T follicular helper cell (primary cell): ENCODE results near the gene EPSTI1.
"Not testable (repeated sequence)": the region's sequence is repeated elsewhere in the genome, so short reads cannot be mapped to it uniquely, and the experiment has no call there.

Source experiments
- DNase-seq: peaks from one replicate; pipeline ENCODE4 v3.0.0-alpha.2; 2020; ENCODE audit warnings: low read depth

The EPSTI1 gene

DNA sequence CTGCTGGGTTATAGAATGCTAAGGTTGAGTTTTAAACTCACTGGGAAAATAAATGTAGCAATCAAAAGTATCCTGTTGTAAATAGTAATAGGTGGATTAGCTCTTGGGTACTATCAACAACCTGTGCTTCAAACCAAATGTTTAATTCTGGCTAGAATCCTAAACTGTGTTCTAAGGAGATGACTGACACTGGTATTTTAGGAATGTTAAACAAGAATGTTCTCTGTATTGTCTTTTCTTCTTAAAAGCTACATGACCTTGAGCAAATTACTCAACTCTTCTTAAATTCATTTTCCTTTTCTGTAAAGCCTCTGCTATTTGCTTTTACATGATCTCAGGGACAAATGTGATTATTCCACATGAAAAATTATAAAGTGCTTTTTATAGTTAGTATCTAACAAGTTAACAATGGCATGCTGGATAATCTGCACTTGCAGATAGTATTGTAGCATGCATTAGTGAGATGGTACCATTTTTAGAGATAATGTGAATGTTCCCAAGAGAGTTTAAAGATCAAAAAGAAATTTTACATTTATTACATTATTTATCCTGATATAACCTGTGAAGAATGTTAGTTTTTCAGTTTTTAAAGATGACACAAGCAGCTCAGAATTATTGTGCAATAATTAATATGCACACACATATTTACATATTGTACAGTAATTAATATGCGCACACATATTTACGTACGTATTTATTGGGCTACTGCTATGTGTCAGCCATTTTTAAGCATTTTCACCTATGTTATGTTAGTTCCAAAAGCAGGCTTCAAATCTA lies 13.6 kb upstream of the EPSTI1 start:
- no peak for DNase-seq

DNA sequence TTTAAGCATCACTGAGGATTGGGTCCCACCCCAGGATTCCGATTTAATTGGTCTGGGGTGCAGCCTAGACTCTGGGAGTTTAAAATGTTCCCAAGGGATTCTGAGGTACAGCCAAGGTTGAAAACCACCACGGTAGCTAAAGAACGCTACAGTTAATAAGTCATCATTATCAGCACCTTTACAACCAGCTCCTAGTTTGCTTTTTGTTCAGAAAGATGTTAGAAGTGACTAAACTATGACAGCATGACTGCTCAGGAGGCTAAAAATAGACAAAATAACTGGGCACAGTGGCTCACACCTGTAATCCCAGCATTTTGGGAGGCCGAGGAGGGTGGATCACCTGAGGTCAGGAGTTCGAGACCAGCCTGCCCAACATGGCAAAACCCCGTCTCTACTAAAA lies 11.7 kb upstream of the EPSTI1 start:
- DNase-seq: no peak

DNA sequence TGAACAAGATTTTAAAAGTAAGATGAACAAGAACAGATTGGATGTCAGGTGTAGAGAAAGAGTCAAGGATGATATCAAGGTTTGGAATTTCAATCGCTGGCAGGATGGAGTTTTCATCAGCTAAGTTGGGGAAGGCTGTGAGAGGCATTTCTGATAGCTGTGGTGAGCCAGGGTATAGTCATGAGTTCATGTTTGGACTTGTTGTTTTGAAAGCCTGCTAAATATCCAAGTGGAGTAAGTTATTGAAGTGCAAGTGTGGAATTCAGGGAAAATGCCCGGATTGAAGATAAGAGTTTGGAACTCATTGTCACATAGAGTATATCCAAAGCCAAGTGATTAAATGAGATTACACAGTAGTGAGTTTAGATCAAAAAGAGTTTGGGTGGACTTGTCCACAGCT lies 11.0 kb upstream of the EPSTI1 start:
- no peak for DNase-seq

DNA sequence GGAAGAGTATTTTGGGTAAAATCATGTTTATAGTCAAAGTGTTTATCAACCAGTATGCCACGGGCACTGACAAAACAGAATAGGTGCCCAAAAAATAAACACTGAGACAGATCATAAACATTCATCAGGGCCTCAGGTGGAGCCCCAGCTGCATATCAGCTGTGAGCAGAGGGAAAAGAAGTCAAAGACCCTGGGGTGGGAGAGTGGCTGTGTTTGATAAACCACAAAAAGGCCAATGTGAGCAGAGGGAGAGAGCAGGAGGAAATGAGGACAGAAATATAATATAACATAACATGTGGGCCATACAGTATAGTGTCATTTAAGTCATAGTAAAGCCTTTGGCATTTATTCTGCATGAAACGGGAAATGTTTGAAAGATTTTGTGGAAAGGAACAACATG lies 10.0 kb upstream of the EPSTI1 start:
- DNase-seq: no peak

DNA sequence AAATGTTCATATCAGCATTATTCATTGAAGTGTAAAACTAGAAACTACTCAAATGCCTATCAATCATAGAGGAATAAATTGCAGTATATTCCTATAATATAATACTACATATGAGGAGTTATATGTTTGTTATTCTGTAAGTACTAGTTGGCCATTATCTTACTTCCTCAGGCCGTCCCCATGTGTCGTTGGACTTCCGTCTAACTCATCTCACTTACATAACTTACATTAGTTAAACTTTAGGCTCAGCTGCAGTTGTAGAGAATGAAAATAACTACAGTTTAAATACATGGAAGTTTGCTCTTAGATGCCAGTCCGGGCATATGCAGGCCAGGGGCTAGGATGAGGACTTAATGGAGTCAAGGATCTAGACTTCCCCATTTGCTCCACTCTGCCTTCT lies 8.6 kb upstream of the EPSTI1 start:
- no peak for DNase-seq

DNA sequence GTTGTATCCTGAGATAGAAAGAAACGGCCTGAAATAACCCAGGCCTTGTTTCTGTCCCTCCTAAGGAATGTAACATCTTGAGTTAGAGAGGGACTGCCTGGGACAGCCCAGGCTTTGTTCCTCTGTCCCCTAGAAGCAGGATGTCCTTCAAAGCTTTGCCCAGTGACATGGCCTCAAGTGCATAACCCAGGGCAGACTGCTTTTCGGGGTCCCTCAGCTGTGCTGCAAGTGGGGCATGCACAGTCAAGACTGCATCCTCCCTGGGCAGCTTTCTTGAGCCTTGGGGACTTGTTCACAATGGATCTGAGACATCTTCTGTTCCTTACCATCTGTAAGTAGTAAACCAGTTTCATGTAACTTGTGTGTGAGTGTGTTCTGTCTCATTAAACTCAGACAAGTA lies 7.5 kb upstream of the EPSTI1 start:
- DNase-seq: no peak

DNA sequence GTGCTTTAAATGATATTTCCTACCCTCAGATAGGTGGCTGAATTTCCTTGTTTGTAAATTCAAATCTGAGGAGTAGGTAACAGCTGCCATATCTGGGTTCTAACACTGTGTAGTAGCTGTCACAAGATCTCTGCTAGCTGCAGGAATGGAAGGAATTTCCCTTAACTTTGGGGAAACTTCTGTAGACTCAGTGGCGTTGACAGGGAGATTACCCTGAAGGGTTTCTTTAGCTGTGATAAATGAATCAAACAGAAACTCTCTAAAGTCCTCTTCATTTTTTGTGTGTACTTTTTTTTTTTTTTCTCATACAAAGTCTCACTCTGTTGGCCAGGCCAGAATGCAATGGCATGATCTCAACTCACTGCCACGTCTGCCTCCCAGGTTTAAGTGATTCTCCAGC lies 5.3 kb upstream of the EPSTI1 start:
- no peak for DNase-seq

DNA sequence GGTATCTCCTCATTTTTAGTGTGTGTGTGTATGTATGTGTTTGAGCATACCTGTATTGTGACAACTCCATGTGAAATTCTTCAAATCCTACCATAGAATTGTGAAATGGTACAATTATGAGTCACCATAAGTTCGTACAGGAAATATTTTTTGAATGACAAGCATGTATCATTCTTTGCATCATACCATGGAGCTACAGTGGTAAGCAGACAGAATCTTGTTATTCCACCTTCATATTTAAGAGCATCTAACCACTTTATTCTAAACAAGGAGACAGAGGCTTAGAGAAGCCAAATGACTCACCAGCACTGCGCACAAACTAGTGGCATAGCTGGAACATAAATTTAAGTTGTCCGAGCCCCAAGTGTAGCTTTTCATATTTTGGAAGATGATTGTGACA lies 4.5 kb upstream of the EPSTI1 start:
- DNase-seq: no peak

DNA sequence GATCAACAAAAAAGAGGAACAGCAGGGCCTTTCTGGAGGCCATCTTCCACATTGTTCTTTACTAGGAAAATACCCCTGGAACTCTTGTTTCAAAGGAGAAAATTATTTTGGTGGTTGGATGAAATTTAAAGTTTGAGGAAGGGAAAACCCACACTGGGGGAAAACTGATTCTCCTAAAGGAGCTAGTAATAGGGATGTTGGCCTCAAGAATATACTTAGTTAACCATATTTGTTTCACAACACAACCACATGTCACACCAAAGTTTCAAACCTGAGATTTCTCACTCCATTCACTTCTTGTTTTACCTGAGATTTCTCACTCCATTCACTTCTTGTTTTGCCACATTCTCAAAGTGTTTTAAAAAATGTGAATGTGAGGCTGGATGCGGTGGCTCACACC lies 2.8 kb upstream of the EPSTI1 start:
- DNase-seq: no peak

DNA sequence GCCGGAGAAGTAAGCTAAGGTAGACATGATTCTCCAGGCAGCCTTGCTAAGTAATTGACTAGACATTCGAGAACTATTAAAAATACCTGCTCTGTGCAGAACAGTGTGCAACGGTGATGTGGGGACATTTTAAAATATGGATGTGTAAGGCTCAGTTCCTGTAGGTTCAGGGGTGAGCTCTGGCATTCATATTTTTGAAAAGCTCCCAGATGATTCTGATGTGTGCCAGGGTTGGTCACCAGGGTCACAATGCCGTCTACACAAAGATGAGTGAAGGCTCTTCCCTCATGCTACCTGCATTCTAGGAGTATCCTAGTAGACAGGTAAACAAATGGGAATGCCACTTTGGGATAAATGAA lies 702 bp upstream of the EPSTI1 start:
- no peak for DNase-seq

DNA sequence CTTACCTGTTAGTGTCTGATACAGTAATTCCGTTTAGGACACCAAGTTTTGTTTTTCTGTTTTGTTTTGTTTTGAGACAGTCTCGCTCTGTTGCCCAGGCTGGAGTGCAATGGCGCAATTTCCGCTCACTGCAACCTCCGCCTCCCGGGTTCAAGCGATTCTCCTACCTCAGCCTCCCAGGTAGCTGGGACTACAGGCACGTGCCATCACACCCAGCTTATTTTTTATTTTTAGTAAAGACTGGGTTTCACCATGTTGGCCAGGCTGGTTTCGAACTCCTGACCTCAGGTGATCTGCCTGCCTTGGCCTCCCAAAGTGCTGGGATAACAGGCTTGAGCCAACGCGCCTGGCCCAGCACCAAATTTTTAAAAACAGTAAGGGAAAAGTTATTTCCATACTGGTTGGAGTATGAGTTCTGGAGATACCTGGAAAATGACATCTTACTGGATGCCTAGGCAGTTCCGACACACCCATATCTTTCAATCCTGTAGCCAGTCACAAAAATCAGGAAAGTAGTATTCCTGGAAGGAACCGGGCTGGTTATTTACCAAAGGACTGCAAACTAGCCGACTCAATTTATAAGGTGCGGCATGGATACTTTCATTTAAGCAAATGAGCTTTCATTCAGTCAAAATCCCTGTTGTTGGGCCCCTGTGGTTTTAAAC lies 676 bp downstream of the EPSTI1 start:
- DNase-seq: not testable (repeated sequence)

DNA sequence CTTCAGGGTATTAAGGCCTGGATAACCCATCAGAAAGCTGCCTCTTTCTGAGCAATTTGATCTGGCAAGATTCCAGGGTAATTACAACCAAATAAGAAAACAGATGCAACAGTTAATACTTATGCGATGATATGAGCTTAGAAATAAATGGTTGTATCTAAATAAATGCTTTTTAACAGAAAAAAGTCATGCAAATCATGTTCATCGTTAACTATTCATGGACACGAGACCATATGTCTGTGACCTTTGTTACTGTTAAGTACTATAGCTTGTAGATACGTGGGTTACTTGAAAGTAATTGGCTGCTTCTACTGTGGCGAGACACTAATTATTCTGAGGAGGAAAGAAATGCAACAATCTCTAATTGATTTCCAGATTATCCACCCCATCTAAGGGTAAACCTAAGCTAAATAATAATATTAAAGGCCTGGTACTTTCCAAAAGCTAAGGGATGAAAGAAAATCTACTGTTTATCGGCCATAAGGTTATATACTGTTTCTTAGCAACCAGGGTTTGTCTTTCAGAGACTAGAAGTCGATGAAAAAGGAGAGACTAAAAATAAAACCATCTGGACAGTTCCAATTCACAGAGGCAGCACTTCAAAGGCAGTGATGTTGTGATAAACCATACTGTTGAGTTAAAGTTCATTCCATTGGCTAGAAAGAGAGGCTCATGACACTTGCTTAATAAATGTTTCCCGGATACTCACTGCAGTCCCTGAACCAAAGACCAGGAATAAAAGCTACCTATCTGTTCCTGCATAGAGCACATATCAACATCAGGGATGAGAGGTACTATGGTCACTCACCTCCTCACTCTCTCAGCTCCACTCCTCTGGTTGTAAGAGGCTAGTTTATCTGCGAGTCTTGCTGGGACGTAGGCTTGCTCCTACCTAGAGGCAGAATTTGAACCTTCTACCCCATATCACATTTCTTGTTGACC lies 1.5 kb downstream of the EPSTI1 start:
- no peak for DNase-seq

DNA sequence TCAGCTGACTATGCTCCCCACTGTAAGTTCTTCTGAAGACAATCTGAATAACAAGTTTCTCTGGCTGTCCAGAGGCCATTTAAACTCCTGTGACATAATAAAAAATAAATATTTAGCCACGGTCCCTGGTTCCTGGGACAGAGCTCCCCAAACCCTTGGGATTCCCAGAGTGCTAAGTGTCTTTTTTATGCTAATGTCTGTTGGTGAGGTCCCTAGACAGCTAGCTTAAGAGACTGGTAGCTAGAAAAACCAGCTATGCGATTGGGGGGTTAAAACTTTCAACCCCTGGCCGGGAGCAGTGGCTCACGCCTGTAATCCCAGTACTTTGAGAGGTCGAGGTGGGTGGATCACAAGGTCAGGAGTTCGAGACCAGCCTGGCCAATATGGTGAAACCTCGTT lies 5.9 kb downstream of the EPSTI1 start:
- DNase-seq: no peak

DNA sequence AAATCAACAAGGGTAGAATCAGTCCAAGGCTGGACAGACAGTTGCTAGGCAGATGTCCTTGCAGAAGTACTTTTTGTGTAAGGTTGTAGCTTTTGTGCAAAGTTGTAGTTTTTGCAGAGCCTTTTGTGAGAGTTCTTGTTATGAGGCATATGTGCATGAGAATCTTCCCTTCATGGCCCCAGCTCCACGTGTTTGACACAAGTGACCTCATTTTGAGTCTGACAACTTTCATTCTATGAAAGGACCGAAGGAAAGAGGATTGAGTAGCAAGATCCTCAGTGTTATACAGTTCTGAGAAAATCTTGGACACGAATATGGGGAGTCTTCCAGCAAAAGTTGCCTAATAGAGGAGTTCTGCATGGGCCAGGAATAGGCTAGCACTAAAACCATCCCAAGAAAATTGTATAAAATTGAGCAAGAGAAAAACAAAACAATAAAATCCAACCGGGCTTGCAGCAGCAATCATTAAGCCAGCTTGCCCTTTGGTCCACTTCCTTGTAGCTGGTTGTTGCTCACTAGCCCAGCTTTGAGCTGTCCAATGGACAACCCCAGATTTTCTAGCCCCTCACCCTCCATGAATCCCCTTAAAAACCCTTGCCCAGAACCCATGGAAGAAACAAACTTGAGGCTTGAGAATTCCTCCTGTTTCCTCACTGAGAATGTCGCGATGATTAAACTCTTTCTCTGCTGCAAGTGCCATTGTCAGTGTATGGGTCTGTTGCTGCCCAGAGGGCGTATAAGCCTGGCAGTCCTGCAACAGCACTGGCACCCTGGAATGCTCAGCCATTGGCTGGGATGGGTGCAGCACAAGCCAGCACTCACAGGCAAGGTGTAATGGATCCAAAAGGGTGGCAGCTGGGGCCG lies 6.5 kb downstream of the EPSTI1 start:
- DNase-seq: no peak

DNA sequence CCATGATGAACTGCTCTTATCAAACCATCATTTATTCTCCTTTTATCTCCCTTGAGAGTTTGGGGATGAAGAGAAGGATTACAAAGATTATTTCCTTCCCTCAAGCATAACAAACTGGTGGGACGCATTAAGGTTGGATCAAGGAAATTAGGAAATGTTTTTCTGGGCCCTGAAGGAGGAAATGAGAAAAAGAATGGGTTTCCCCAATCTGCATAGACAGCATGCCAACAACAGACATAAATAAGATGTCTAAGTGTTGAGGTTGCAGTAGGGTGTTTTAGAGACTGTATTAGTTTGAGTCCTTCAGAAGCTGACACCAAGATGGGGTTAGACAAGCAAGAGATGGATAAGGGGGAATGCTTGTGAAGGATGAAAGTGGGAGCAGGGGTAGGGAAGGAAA lies 7.3 kb downstream of the EPSTI1 start:
- DNase-seq: no peak

DNA sequence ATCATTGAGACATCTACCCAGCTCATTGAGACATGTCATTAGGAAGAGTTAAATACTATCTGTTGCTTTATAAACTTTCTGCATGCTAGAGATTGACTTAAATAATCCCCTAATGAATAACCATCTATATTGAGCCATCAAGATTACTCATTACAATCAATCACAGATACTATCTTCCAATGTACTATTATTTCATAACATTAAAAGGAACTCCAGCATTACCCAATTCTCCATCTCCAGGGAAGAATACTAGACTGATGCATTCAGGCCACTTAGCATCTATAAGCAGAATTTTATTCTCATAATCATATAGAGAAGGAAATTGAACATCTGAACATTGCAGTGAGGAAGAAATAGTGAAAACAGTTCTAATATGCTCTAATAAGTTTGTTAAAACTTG lies 8.0 kb downstream of the EPSTI1 start:
- no peak for DNase-seq

DNA sequence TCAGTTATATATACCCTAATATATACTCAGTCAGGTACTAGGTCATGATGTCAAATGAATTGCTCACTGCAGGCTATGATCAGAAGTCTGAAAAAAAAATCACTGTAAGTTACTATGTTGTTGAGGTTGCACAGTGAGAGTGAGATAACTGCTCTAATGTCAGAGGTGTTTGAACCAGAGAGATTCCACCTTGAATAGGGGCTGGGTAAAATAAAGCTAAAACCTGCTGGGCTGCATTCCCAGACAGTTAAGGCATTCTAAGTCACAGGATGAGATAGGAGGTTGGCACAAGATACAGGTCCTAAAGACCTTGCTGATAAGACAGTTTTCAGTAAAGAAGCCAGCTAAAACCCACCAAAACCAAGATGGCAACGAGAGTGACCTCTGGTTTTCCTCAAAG lies 10.2 kb downstream of the EPSTI1 start:
- DNase-seq: no peak

DNA sequence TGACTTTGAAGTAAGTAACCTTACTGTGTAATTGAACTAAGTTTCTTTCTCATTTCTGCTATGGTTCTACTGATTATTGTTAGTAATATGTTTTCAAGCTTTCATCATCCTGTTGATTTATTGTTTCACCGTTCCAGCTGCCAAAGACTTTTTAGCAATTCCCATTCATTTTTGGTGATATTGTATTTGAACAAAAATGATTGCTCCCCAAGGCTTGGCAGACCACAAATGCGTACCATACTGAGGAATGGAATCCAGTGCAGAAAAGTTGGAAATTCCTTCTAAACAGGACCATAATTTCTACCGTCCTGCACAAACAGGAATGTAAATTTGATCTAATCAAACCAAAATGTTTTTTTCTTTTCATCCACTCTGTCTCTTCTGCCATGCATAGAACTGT lies 10.7 kb downstream of the EPSTI1 start:
- no peak for DNase-seq

DNA sequence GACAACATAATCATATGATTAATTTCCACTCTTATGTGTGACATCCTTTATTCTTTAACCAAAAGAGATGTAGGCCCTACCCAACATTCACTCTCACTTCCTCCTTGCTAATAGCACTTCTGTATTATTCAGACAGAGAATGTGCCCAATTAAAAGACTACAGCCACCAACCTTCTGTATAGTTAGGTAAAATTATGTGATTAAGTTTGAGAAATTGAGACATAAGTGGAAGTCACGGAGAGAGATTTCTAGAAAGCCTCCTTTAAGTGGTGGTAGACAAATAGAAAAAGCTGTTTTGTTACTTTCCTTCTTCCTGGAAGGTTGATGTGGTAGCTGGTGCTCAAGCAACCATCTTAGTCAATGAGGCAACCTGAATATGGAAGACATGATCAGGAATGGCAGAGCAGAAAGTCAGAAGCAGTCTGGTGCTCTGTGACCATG lies 14.8 kb downstream of the EPSTI1 start:
- no peak for DNase-seq

DNA sequence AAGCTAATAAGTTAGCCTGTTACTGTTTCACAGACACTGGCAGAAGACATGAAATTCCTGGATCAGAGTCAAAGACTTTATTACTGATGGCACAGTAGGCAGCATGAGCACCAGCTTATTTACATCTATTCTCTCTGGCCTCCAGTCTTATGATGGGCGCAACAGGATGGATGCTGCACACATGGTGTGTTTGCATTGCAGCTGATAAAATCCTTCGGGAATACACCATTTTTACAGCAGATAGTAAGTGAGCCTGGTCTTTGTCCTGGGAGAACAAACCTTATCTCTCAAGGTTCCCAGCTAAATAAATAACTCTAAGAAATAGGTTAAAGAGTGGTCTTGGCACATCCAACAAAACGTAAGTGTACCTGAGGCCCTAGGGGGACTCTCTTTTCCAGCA lies 16.0 kb downstream of the EPSTI1 start:
- DNase-seq: no peak

DNA sequence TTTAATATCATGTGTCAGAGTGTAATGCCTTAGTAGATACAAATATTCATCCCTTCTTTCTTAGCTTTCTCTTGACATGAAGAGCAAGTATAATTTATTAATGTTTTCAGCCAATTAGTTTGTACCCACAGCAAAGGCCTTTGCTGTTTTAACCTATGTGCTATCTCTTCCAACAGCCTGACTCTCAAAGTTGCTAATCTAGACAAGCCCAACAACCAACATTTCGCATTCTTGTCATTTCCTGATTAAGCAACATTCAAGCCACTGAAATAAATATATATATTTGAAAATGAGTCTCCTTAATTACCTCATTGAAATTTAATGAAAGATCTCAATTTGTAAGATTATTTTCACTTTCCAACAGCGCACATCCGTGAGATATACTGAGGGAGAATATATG lies 18.5 kb downstream of the EPSTI1 start:
- DNase-seq: no peak
